ENCODE measurements around the gene LMF1. TPM values are rescaled to one million over a fixed set of nuclear protein-coding genes. Genes with fewer than 3 reads are reported as not detected.

The LMF1 gene
- polyA plus RNA-seq, 1 donor (not counting 4 experiments of a cell fraction or from before 2014, with no cell fraction given): 3.1 TPM

DNA sequence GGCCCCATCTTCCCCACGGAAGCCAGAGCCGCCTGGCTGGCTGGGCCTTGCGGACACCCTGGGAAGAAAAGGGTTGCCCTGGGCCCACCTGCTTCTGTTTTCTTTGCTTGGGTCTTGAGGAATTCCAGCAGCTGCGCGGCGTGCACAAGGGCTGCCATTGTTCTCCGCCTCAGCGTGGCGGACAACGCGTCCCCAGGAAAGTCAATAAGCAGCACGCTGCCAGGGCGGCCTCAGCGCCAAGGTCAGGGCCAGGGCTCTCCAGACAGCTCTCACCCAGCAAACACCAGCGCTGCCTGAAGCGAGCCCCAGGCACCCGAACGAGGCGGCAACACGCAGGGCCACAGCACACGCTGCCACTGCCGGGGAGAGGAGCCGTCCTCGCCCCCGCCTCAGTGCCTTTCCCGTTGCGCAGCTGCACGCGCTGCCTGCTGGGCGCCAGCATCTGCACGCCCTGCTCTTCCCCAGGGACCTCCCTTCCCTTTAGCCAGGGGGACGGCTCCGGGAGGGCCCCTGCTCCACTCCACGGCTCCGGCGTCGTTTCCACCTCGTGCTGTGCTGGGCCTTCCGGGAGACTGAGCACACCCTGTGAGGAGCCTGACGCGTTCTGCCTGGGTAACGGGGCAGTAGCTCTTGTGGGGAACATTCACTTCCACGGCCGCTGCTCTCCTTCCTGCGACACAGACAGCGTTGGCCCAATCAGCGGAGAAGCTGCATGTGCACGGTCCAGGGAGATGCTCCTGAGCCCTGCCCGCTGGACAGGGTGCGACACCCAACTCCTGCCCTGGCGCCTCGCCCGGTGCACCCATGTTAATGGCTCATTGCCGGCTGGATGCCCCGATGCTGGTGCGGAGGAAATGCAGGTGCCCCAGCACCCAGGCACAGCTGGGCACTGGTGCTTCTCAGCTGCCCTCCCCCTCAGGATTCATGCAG, 57.8 kb downstream of the LMF1 start:
- H2AFZ ChIP-seq (ENCODE audit: control insufficient read depth, low read length): no peak overlapping the region
- no peaks in the 10 kb centered on the region for H3K27me3 ChIP-seq (ENCODE audit: control insufficient read depth, extremely low read depth, insufficient read depth, low read length)
- H3K36me3 ChIP-seq (ENCODE audit: control insufficient read depth in 2 of 2, extremely low read depth in 1 of 2, insufficient read depth in 2 of 2, low read length in 2 of 2): no peaks in the 10 kb centered on the region
- no peaks in the 10 kb centered on the region for H3K9me1 ChIP-seq (ENCODE audit: control insufficient read depth, extremely low read depth, insufficient read depth, low read length)
- no peak for TF ChIP-seq EZH2 (IDR thresholded peaks at IDR 0.05; ENCODE audit: low read length)
- TF ChIP-seq, protein P1, sequence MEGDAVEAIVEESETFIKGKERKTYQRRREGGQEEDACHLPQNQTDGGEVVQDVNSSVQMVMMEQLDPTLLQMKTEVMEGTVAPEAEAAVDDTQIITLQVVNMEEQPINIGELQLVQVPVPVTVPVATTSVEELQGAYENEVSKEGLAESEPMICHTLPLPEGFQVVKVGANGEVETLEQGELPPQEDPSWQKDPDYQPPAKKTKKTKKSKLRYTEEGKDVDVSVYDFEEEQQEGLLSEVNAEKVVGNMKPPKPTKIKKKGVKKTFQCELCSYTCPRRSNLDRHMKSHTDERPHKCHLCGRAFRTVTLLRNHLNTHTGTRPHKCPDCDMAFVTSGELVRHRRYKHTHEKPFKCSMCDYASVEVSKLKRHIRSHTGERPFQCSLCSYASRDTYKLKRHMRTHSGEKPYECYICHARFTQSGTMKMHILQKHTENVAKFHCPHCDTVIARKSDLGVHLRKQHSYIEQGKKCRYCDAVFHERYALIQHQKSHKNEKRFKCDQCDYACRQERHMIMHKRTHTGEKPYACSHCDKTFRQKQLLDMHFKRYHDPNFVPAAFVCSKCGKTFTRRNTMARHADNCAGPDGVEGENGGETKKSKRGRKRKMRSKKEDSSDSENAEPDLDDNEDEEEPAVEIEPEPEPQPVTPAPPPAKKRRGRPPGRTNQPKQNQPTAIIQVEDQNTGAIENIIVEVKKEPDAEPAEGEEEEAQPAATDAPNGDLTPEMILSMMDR (optimal IDR thresholded peaks at IDR 0.05 in 1 of 3, IDR thresholded peaks at IDR 0.05 in 1 of 3, conservative IDR thresholded peaks at IDR 0.05 in 1 of 3; ENCODE audit: extremely low read depth in 1 of 3, insufficient read depth in 2 of 3, low read length in 3 of 3): no peak
- dilution Hi-C loops (cut with MboI; ENCODE audit: extremely low pct_ligation_motif_present, low sequenced_read_pairs): no loop called here
- H4K20me1 ChIP-seq (ENCODE audit: control insufficient read depth, extremely low read depth, insufficient read depth, low read length): no peaks in the 10 kb centered on the region
- H3K79me2 ChIP-seq (ENCODE audit: control insufficient read depth, insufficient read depth, low read length): no peaks in the 10 kb centered on the region
- H3K4me1 ChIP-seq (ENCODE audit: control insufficient read depth, extremely low read depth, insufficient read depth, low read length): no peaks in the 10 kb centered on the region
- no peak for FAIRE-seq
- H3K9me3 ChIP-seq (ENCODE audit: control insufficient read depth, low read depth, low read length): peaks cover 10% of the 10 kb centered on the region
- no peak overlapping the region for H3K4me2 ChIP-seq (ENCODE audit: control insufficient read depth, extremely low read depth, insufficient read depth, low read depth, low read length)
- no peak overlapping the region for H3K4me3 ChIP-seq (ENCODE audit: control insufficient read depth in 2 of 3, extremely low read depth in 1 of 3, insufficient read depth in 2 of 3, low read depth in 1 of 3, low read length in 3 of 3)
- H3K9ac ChIP-seq (ENCODE audit: control insufficient read depth, extremely low read depth, insufficient read depth, low read length): no peak overlapping the region
- DNase-seq (ENCODE audit: low read depth, low spot score): no peak
- no peak overlapping the region for H3K27ac ChIP-seq (ENCODE audit: control insufficient read depth, insufficient read depth, low read length)

DNA sequence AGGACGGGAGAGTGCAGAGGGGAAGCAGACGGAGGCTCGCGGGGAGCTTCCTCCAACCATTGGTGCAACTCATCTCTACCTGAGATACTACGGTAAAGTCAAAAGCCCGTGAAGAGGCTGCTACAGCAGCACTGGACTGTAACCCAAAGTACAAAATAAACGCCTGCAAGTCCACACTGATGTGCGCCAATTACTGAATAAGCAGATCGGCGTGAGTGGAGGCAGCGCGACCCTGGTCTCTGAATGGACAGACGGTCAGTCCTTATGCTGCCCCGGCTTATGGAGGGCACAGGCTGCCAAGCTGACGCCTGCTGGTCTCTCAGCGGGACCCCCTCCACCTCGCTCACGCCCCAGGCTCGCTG, 58.5 kb downstream of the LMF1 start:
- no peak for TF ChIP-seq EZH2 (IDR thresholded peaks at IDR 0.05; ENCODE audit: low read length)
- TF ChIP-seq, protein P1 (optimal IDR thresholded peaks at IDR 0.05 in 1 of 3, IDR thresholded peaks at IDR 0.05 in 1 of 3, conservative IDR thresholded peaks at IDR 0.05 in 1 of 3; ENCODE audit: extremely low read depth in 1 of 3, insufficient read depth in 2 of 3, low read length in 3 of 3): no peak
- dilution Hi-C loops (cut with MboI; ENCODE audit: extremely low pct_ligation_motif_present, low sequenced_read_pairs): no loop called here

More for the DNA sequence above, 58.5 kb downstream of the LMF1 start:
- H3K36me3 ChIP-seq (ENCODE audit: control insufficient read depth in 2 of 2, extremely low read depth in 1 of 2, insufficient read depth in 2 of 2, low read length in 2 of 2): no peaks in the 10 kb centered on the region
- FAIRE-seq: no peak
- no peak overlapping the region for H3K4me3 ChIP-seq (ENCODE audit: control insufficient read depth in 2 of 3, extremely low read depth in 1 of 3, insufficient read depth in 2 of 3, low read depth in 1 of 3, low read length in 3 of 3)
- H3K27me3 ChIP-seq (ENCODE audit: control insufficient read depth, extremely low read depth, insufficient read depth, low read length): no peaks in the 10 kb centered on the region
- no peaks in the 10 kb centered on the region for H4K20me1 ChIP-seq (ENCODE audit: control insufficient read depth, extremely low read depth, insufficient read depth, low read length)
- no peaks in the 10 kb centered on the region for H3K9me1 ChIP-seq (ENCODE audit: control insufficient read depth, extremely low read depth, insufficient read depth, low read length)
- no peak overlapping the region for H3K27ac ChIP-seq (ENCODE audit: control insufficient read depth, insufficient read depth, low read length)
- H3K9ac ChIP-seq (ENCODE audit: control insufficient read depth, extremely low read depth, insufficient read depth, low read length): no peak overlapping the region
- H3K4me2 ChIP-seq (ENCODE audit: control insufficient read depth, extremely low read depth, insufficient read depth, low read depth, low read length): no peak overlapping the region
- H3K4me1 ChIP-seq (ENCODE audit: control insufficient read depth, extremely low read depth, insufficient read depth, low read length): no peaks in the 10 kb centered on the region
- H2AFZ ChIP-seq (ENCODE audit: control insufficient read depth, low read length): no peak overlapping the region
- H3K79me2 ChIP-seq (ENCODE audit: control insufficient read depth, insufficient read depth, low read length): no peaks in the 10 kb centered on the region
- no peak for DNase-seq (ENCODE audit: low read depth, low spot score)
- peaks cover 12% of the 10 kb centered on the region for H3K9me3 ChIP-seq (ENCODE audit: control insufficient read depth, low read depth, low read length)

All from keratinocyte (primary cell).